ENCODE results near the gene RAB3IL1. TPM values are rescaled to one million over a fixed set of nuclear protein-coding genes. Genes with fewer than 3 reads are reported as not detected.
A peak's percentile ranks its signal among the peaks of the same experiment; 100 is the strongest.

Gene RAB3IL1
- total and polyA plus RNA-seq, 2 of the 13 experiments (the other 11 are each of a cell fraction or from before 2014, with no cell fraction given) = 1.2 to 2.0 TPM

- no peaks in the 10 kb centered on the region for H3K9me3 ChIP-seq (ENCODE audit: low read length)
- POLR2A ChIA-PET = no interaction called here
- BruUV-seq (replicated peaks) = no TSS peak
Observed at GRCh38 chr11:61901397-61901796, 16.0 kb downstream of the RAB3IL1 start.

More at GRCh38 chr11:61901397-61901796, 16.0 kb downstream of the RAB3IL1 start:
- Histone ChIP-seq H3K9ac (ENCODE audit: insufficient read depth, low read depth, low read length) (no peak overlapping the region), H3K4me1 (ENCODE audit: insufficient read depth, low read length) (peaks cover 36% of the 10 kb centered on the region), H3K4me2 (ENCODE audit: low read depth, low read length) (no peak overlapping the region), H3K27me3 (ENCODE audit: control insufficient read depth in 1 of 2, insufficient read depth in 2 of 2, low read length in 2 of 2) (no peaks in the 10 kb centered on the region), H2AFZ (ENCODE audit: low read length) (no peak overlapping the region), H3K36me3 (replicated peaks in 1 of 2; ENCODE audit: control insufficient read depth in 1 of 2, insufficient read depth in 2 of 2, low read length in 2 of 2) (no peaks in the 10 kb centered on the region), H3K4me3 (replicated peaks in 1 of 3; ENCODE audit: insufficient read depth in 1 of 3, low read depth in 2 of 3, low read length in 3 of 3) (no peak overlapping the region), H3K27ac (ENCODE audit: extremely low read length, insufficient read depth, low read length) (no peak overlapping the region), H3K79me2 (ENCODE audit: insufficient read depth, low read length) (no peaks in the 10 kb centered on the region), H4K20me1 (ENCODE audit: insufficient read depth, low read length) (no peaks in the 10 kb centered on the region)
- no peak for ATAC-seq
- FAIRE-seq = no peak
- TF ChIP-seq BCLAF1 (IDR thresholded peaks at IDR 0.05) (no peak), ZNF772 (CRISPR knock-in tag; IDR thresholded peaks at IDR 0.05) (no peak), ZNF543 (CRISPR knock-in tag; IDR thresholded peaks at IDR 0.05) (peak; percentile 99), CTCF (CRISPR knock-in tag; IDR thresholded peaks at IDR 0.05) (peak; percentile 60), STAG1 (CRISPR knock-in tag; IDR thresholded peaks at IDR 0.05) (peak; percentile 66), ZNF530 (CRISPR knock-in tag; IDR thresholded peaks at IDR 0.05; ENCODE audit: low read depth) (no peak), RAD21 (CRISPR knock-in tag; IDR thresholded peaks at IDR 0.05) (0 out of 2 replicates have a peak, but pooled peaks have one; percentile 25), MTERF4 (CRISPR knock-in tag; IDR thresholded peaks at IDR 0.05) (no peak), MXD4 (CRISPR knock-in tag; IDR thresholded peaks at IDR 0.05) (no peak), ZNF362 (CRISPR knock-in tag; IDR thresholded peaks at IDR 0.05; ENCODE audit: borderline replicate concordance) (no peak), ZMAT3 (CRISPR knock-in tag; conservative IDR thresholded peaks at IDR 0.05) (no peak), UBTF (CRISPR knock-in tag; IDR thresholded peaks at IDR 0.05) (no peak), ATF3 (CRISPR knock-in tag; IDR thresholded peaks at IDR 0.05) (no peak), ZNF678 (CRISPR knock-in tag; IDR thresholded peaks at IDR 0.05) (no peak), ZFY (CRISPR knock-in tag; IDR thresholded peaks at IDR 0.05) (no peak)
- intact Hi-C loops (cut with micrococcal nuclease; ENCODE audit: unreplicated experiment) = no loop called here
- WGBS (ENCODE audit: low lambda C conversion rate) = 87% methylated on average over 6 of the region's 10 CpGs
- DNase-seq (ENCODE audit: low spot score) = no peak
- in situ Hi-C loops (cut with HindIII; ENCODE audit: extremely low pct_ligation_motif_present, low pct_unique_long_range_greater_than_20kb) = no loop called here
- CTCF ChIA-PET (ENCODE audit: low intra/inter-chr PET ratio, low total read pairs) = no interaction called here
